Measurements from ENCODE around the gene TRAPPC3L. TPM values are rescaled to one million over a fixed set of nuclear protein-coding genes. Genes with fewer than 3 reads are reported as not detected.

The TRAPPC3L gene
- total RNA-seq, 1 experiment from 2014 or later, result not detected

GRCh38 chr6:116492331-116493067 is 53.0 kb downstream of the TRAPPC3L start:
- peaks cover 9% of the 10 kb centered on the region for H3K9me3 Mint-ChIP-seq (ENCODE audit: unreplicated experiment)
- H3K9me3 ChIP-seq, result no peaks in the 10 kb centered on the region
- no peak overlapping the region for H3K4me3 ChIP-seq (ENCODE audit: low read depth, low read length)

GRCh38 chr6:116491610-116492330 is 53.7 kb downstream of the TRAPPC3L start:
- POLR2A ChIA-PET, result no interaction called here
- no peaks in the 10 kb centered on the region for H3K27me3 ChIP-seq (replicated peaks; ENCODE audit: control insufficient read depth, insufficient read depth, low read length)
- H3K9me3 Mint-ChIP-seq (ENCODE audit: unreplicated experiment), result peaks cover 9% of the 10 kb centered on the region
- H3K4me1 Mint-ChIP-seq (ENCODE audit: low read depth, unreplicated experiment), result no peaks in the 10 kb centered on the region
- no peak overlapping the region for H3K4me3 ChIP-seq (ENCODE audit: low read depth, low read length)
- H3K36me3 Mint-ChIP-seq (ENCODE audit: insufficient read depth, unreplicated experiment), result no peaks in the 10 kb centered on the region
- DNase-seq, result no peak
- BruUV-seq (replicated peaks), result no TSS peak
- H3K4me1 ChIP-seq, result no peaks in the 10 kb centered on the region
- H3K27me3 Mint-ChIP-seq (ENCODE audit: insufficient read depth, unreplicated experiment), result peaks cover 13% of the 10 kb centered on the region
- intact Hi-C loops (cut with micrococcal nuclease; ENCODE audit: unreplicated experiment), result no loop called here
- no peak overlapping the region for H3K4me3 Mint-ChIP-seq (ENCODE audit: unreplicated experiment)
- TF ChIP-seq CTCF (IDR thresholded peaks at IDR 0.05; ENCODE audit: insufficient read depth in 1 of 2, low read depth in 1 of 2, low read length in 1 of 2, severe bottlenecking in 1 of 2, unreplicated experiment in 1 of 2), result no peak
- H3K9me3 ChIP-seq, result no peaks in the 10 kb centered on the region
- H3K27ac Mint-ChIP-seq (ENCODE audit: unreplicated experiment), result no peak overlapping the region
- CTCF ChIA-PET, result no interaction called here
- H3K36me3 ChIP-seq (ENCODE audit: control insufficient read depth, insufficient read depth, low read length), result no peaks in the 10 kb centered on the region

More at GRCh38 chr6:116492331-116493067, 53.0 kb downstream of the TRAPPC3L start:
- TF ChIP-seq CTCF (IDR thresholded peaks at IDR 0.05; ENCODE audit: insufficient read depth in 1 of 2, low read depth in 1 of 2, low read length in 1 of 2, severe bottlenecking in 1 of 2, unreplicated experiment in 1 of 2), result no peak
- no peaks in the 10 kb centered on the region for H3K27me3 ChIP-seq (replicated peaks; ENCODE audit: control insufficient read depth, insufficient read depth, low read length)
- no TSS peak for BruUV-seq (replicated peaks)
- Mint-ChIP-seq H3K27ac (ENCODE audit: unreplicated experiment) (no peak overlapping the region), H3K4me3 (ENCODE audit: unreplicated experiment) (no peak overlapping the region), H3K27me3 (ENCODE audit: insufficient read depth, unreplicated experiment) (peaks cover 11% of the 10 kb centered on the region), H3K36me3 (ENCODE audit: insufficient read depth, unreplicated experiment) (no peaks in the 10 kb centered on the region), H3K4me1 (ENCODE audit: low read depth, unreplicated experiment) (no peaks in the 10 kb centered on the region)
- POLR2A ChIA-PET, result no interaction called here
- CTCF ChIA-PET, result no interaction called here
- intact Hi-C loops (cut with micrococcal nuclease; ENCODE audit: unreplicated experiment), result no loop called here
- no peaks in the 10 kb centered on the region for H3K36me3 ChIP-seq (ENCODE audit: control insufficient read depth, insufficient read depth, low read length)
- no peaks in the 10 kb centered on the region for H3K4me1 ChIP-seq
- DNase-seq, result no peak

GRCh38 chr6:116485559-116486184 is 59.8 kb downstream of the TRAPPC3L start:
- CTCF ChIA-PET, result no interaction called here
- no TSS peak for BruUV-seq (replicated peaks)
- no peak overlapping the region for H3K4me3 Mint-ChIP-seq (ENCODE audit: unreplicated experiment)

More at GRCh38 chr6:116485559-116486184, 59.8 kb downstream of the TRAPPC3L start:
- TF ChIP-seq CTCF (IDR thresholded peaks at IDR 0.05; ENCODE audit: insufficient read depth in 1 of 2, low read depth in 1 of 2, low read length in 1 of 2, severe bottlenecking in 1 of 2, unreplicated experiment in 1 of 2), result no peak
- DNase-seq, result no peak
- H3K4me3 ChIP-seq (ENCODE audit: low read depth, low read length), result no peak overlapping the region
- no peaks in the 10 kb centered on the region for H3K9me3 ChIP-seq
- H3K27me3 Mint-ChIP-seq (ENCODE audit: insufficient read depth, unreplicated experiment), result peaks cover 25% of the 10 kb centered on the region
- no peaks in the 10 kb centered on the region for H3K4me1 Mint-ChIP-seq (ENCODE audit: low read depth, unreplicated experiment)
- no peak overlapping the region for H3K27ac Mint-ChIP-seq (ENCODE audit: unreplicated experiment)
- POLR2A ChIA-PET, result no interaction called here
- H3K4me1 ChIP-seq, result no peaks in the 10 kb centered on the region
- no peaks in the 10 kb centered on the region for H3K36me3 ChIP-seq (ENCODE audit: control insufficient read depth, insufficient read depth, low read length)
- no peaks in the 10 kb centered on the region for H3K36me3 Mint-ChIP-seq (ENCODE audit: insufficient read depth, unreplicated experiment)
- H3K27me3 ChIP-seq (replicated peaks; ENCODE audit: control insufficient read depth, insufficient read depth, low read length), result no peaks in the 10 kb centered on the region
- peaks cover 7% of the 10 kb centered on the region for H3K9me3 Mint-ChIP-seq (ENCODE audit: unreplicated experiment)
- intact Hi-C loops (cut with micrococcal nuclease; ENCODE audit: unreplicated experiment), result no loop called here
